KMS-11 (cell line): ENCODE measurements around the gene VIPAS39.

ENCODE experiments used
- H2AFZ ChIP-seq: fragments of 200-600 bp; sonication (generic); 2 replicates; pipeline ENCODE4 v1.6.1; 2016; ENCODE audit warnings: antibody characterized with exemption, mixed run types, low read depth
- H3K27ac ChIP-seq: fragments of 200-600 bp; sonication (generic); 2 replicates; pipeline ENCODE4 v1.6.1; 2016; ENCODE audit warnings: mild to moderate bottlenecking, mixed run types
- H3K27me3 ChIP-seq: fragments of 200-600 bp; sonication (generic); 2 replicates; pipeline ENCODE4 v1.6.1; 2017; ENCODE audit warnings: mild to moderate bottlenecking, low read depth, mixed run types, moderate library complexity; ENCODE audit not compliant: insufficient read depth
- H3K36me3 ChIP-seq: fragments of 200-600 bp; sonication (generic); 2 replicates; pipeline ENCODE4 v1.6.1; 2017; ENCODE audit warnings: mild to moderate bottlenecking, mixed run types; ENCODE audit not compliant: insufficient read depth
- H3K4me1 ChIP-seq: fragments of 200-600 bp; sonication (generic); 2 replicates; pipeline ENCODE4 v1.6.1; 2016; ENCODE audit warnings: mild to moderate bottlenecking, low read depth, mixed run types; ENCODE audit not compliant: poor library complexity, severe bottlenecking
- H3K4me2 ChIP-seq: fragments of 200-600 bp; sonication (generic); 2 replicates; pipeline ENCODE4 v1.7.0; 2016; ENCODE audit warnings: mild to moderate bottlenecking, mixed run types
- H3K4me3 ChIP-seq: fragments of 200-600 bp; sonication (generic); IDR thresholded peaks from 2 replicates; pipeline ENCODE4 v1.6.1; 2017; ENCODE audit warnings: low read depth, low read length, mixed read lengths; ENCODE audit not compliant: insufficient read depth
- H3K79me2 ChIP-seq: fragments of 200-600 bp; sonication (generic); 2 replicates; pipeline ENCODE4 v1.6.1; 2016; ENCODE audit warnings: low read depth, mixed run types; ENCODE audit not compliant: insufficient read depth
- H3K9ac ChIP-seq: fragments of 200-600 bp; sonication (generic); 2 replicates; pipeline ENCODE4 v1.6.1; 2016; ENCODE audit warnings: mild to moderate bottlenecking, mixed run types
- H4K20me1 ChIP-seq: fragments of 200-600 bp; sonication (generic); 2 replicates; pipeline ENCODE4 v1.6.1; 2016; ENCODE audit warnings: mild to moderate bottlenecking, mixed run types; ENCODE audit not compliant: insufficient read depth
- TF ChIP-seq, protein P1 (sequence below): fragments of 200-600 bp; sonication (generic); conservative IDR thresholded peaks from 2 replicates; pipeline ENCODE4 v1.6.1; 2017; ENCODE audit warnings: low read depth, mild to moderate bottlenecking, antibody characterized with exemption, low read length, moderate library complexity, mixed read lengths

Gene VIPAS39

DNA sequence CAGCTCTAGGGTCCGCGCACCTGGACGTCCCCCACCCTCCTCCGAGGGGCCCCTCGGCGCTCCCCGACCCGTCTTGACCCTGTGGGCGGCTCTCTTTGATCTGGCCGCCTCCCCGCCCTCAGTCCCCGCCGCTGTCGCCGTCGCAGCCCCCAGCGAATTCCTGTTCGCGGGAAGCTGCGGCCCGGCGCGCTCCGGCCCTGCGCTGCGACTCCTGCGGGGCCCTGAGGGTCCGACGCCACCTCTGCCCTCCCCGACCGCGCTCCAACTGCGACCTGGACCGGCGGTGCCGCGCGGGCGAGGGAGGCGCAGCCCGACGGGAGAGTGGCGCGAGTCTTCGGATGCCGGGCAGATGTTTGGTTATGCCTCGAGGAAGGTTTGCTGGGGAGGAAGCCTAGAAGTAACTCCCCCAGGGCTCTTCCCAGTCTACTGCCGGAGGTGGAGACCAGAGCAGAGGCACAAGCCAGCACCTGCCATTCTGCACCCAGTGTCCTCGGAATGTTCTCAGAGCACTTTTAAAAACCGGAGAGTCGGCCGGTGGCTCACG lies 41.7 kb upstream of the VIPAS39 start:
- Histone ChIP-seq H3K4me1 (no peaks in the 10 kb centered on the region), H3K36me3 (no peaks in the 10 kb centered on the region), H3K4me2 (no peak overlapping the region), H4K20me1 (no peaks in the 10 kb centered on the region), H3K4me3 (no peak overlapping the region), H3K27me3 (no peaks in the 10 kb centered on the region), H3K9ac (no peak overlapping the region), H3K27ac (no peak overlapping the region), H3K79me2 (no peaks in the 10 kb centered on the region), H2AFZ (no peak overlapping the region)
- TF ChIP-seq, protein P1, sequence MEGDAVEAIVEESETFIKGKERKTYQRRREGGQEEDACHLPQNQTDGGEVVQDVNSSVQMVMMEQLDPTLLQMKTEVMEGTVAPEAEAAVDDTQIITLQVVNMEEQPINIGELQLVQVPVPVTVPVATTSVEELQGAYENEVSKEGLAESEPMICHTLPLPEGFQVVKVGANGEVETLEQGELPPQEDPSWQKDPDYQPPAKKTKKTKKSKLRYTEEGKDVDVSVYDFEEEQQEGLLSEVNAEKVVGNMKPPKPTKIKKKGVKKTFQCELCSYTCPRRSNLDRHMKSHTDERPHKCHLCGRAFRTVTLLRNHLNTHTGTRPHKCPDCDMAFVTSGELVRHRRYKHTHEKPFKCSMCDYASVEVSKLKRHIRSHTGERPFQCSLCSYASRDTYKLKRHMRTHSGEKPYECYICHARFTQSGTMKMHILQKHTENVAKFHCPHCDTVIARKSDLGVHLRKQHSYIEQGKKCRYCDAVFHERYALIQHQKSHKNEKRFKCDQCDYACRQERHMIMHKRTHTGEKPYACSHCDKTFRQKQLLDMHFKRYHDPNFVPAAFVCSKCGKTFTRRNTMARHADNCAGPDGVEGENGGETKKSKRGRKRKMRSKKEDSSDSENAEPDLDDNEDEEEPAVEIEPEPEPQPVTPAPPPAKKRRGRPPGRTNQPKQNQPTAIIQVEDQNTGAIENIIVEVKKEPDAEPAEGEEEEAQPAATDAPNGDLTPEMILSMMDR, result no peak

- Histone ChIP-seq H4K20me1 (no peaks in the 10 kb centered on the region), H3K4me3 (no peak within 1 kb of the TSS), H3K79me2 (no peaks in the 10 kb centered on the region), H3K36me3 (no peaks in the 10 kb centered on the region), H3K27ac (no peak within 1 kb of the TSS), H2AFZ (no peak within 1 kb of the TSS), H3K4me2 (no peak within 1 kb of the TSS; the same call in 1 of the 2 replicates), H3K9ac (no peak within 1 kb of the TSS), H3K4me1 (no peaks in the 10 kb centered on the region), H3K27me3 (no peaks in the 10 kb centered on the region)
- TF ChIP-seq, protein P1, result no peak
Measured at GRCh38 chr14:77498120-77498979, 40.9 kb upstream of the VIPAS39 start, which contains the start of gene ISM2. Gene ISM2 (minus strand): TSS chr14:77498816. CDS start chr14:77498793, 23 bp downstream.

DNA sequence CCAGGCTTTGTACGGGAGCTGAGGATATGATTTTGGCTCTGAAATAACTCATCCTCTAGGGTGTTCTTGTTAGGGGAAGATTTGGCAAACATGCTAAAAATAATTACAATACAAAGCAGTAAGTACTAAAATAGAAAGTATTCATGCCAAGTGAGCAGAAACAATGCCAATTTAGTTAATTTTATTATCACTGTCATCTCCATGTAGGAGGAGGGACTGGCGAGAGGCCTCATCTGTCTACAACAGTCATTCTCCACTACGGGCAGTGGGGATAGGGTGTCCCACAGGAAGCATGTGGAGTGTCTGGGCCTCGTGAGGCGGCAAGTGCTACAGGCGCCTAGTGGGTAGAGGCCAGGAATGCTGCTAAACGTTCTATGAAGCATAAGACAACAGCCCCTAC lies 37.9 kb upstream of the VIPAS39 start:
- H4K20me1 ChIP-seq, result no peaks in the 10 kb centered on the region
- no peak overlapping the region for H2AFZ ChIP-seq
- H3K4me3 ChIP-seq, result no peak overlapping the region
- H3K27me3 ChIP-seq, result no peaks in the 10 kb centered on the region
- H3K79me2 ChIP-seq, result no peaks in the 10 kb centered on the region
- H3K9ac ChIP-seq, result no peak overlapping the region
- no peaks in the 10 kb centered on the region for H3K36me3 ChIP-seq
- TF ChIP-seq, protein P1, result no peak
- H3K4me1 ChIP-seq, result no peaks in the 10 kb centered on the region
- H3K27ac ChIP-seq, result no peak overlapping the region
- no peak overlapping the region for H3K4me2 ChIP-seq

DNA sequence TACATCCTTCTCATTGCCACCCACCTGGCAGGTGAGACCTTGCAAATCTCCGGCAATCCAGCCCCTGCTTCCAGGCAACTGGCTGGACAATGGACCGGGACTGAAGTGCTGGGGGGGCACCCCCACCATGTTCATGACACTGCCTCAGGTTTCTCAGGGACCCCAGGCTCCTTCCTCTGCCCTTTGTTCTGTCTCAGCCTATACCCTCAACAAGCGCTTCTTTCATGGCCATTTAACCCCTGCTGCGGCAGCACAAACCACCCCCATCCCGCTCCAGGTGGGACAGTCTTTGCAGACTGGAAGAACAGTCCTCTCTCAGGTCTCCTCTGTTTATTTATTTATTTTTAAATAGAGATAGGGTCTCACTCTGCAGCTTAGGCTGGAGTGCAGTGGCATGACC lies 33.7 kb upstream of the VIPAS39 start:
- H3K27me3 ChIP-seq, result no peaks in the 10 kb centered on the region
- H3K9ac ChIP-seq, result no peak overlapping the region
- H3K27ac ChIP-seq, result no peak overlapping the region
- H3K4me3 ChIP-seq, result no peak overlapping the region
- H2AFZ ChIP-seq, result no peak overlapping the region
- no peaks in the 10 kb centered on the region for H3K36me3 ChIP-seq
- H3K4me1 ChIP-seq, result no peaks in the 10 kb centered on the region
- TF ChIP-seq, protein P1, result no peak
- no peaks in the 10 kb centered on the region for H4K20me1 ChIP-seq
- no peak overlapping the region for H3K4me2 ChIP-seq
- no peaks in the 10 kb centered on the region for H3K79me2 ChIP-seq
